RWPE1 (cell line): Measurements from ENCODE around the gene CFAP221.

Experiments
- CTCF ChIA-PET: fragments of 350-600 bp; sonication (Branson Sonifier 250); formaldehyde crosslinking; extraction: SDS; loops from one replicate; lab custom pipeline; 2021; lab: Yijun Ruan, JAX
- POLR2A ChIA-PET: fragments of 400-600 bp; formaldehyde crosslinking; extraction: SDS; loops from one replicate; lab custom pipeline; 2020; ENCODE audit warnings: antibody characterized with exemption; ENCODE audit not compliant: low non-redundant PET; lab: Yijun Ruan, JAX
- DNase-seq: peaks from one replicate; pipeline ENCODE4 v3.0.0; 2012; ENCODE audit warnings: low spot score
- H3K27ac ChIP-seq: fragments of 450-650 bp; 2 replicates; pipeline ENCODE4 v1.5.1; 2017
- CTCF ChIP-seq: fragments of 450-650 bp; conservative IDR thresholded peaks from 2 replicates; pipeline ENCODE4 v1.5.1; 2017; ENCODE audit warnings: low read depth, mild to moderate bottlenecking

Gene CFAP221

DNA sequence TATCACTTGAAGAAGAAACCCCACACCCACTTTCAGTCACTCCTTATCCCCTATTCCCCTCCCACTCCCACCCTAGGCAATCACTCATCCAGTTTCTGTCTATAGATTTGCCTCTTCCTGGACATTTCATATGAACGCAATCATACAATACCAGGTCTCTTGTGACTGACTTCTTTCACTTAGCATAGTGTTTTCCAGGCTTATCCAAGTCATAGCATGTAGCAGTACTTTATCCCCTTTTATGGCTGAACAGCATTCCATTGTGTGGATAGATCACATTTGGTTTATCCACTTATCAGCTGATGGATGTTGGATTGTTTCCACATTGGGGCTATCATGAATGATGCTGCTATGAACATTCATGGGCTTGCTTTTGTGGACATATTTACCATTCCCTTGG is 6.6 kb downstream of the CFAP221 start:
- no peak for DNase-seq
- ChIA-PET CTCF (no interaction called here), POLR2A (no interaction called here)
- TF ChIP-seq CTCF, result no peak
- H3K27ac ChIP-seq, result no peak overlapping the region

DNA sequence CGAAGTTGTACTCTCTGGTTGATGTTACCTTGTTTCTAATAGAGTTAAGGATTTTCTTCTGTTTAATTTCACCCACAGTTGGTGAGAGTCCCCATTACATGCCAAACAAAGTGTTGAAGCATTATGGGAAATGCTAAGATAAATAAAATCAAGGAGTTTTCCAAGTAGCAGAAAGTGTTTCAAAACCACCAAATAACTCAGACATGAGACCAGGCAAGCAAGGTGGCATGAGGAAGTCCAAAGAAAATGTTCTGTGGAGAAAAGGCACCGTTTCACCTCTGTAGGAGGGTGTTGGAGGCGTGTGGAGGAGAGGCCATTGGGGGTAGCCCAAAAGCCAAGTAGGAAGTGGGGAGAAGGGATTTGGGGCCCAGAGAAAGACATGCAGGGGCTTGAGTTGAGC is 8.7 kb downstream of the CFAP221 start:
- no peak overlapping the region for H3K27ac ChIP-seq
- TF ChIP-seq CTCF, result no peak
- DNase-seq, result no peak
- POLR2A ChIA-PET, result no interaction called here
- CTCF ChIA-PET, result no interaction called here

DNA sequence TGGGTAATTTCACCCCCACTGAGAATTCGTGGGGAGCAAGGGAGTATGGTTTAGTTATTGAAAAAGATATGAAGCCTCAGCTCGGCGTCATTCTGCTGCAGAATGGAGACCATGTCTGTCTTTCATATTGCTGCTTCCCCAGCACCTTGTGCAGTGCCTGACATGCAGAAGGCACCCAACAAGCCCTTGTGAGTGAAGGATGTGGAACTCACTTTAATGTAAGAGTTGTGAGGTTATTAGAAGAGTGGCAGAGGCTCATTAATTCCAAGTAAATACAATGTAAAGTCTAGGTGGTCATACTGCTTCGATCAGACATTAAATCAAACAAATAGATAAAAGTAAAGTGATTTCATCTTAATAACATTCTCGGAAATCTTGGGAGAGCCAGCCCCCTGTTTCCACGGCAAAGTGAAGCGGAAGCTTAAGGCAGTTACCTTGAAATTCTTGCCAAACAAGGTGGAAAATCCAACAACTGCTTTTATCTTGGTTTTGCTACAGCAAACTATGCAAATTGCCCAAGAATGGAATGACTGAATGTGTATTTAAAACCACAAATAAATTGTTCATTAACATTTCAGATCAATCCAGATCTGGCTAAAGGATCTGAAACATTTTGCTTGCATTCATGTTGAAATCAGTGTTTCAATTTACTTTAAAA is 9.6 kb downstream of the CFAP221 start:
- ChIA-PET POLR2A (no interaction called here), CTCF (no interaction called here)
- no peak for TF ChIP-seq CTCF
- no peak overlapping the region for H3K27ac ChIP-seq
- DNase-seq, result no peak

GRCh38 chr2:119565481-119565880 is 21.2 kb downstream of the CFAP221 start:
- TF ChIP-seq CTCF, result no peak
- H3K27ac ChIP-seq, result no peak overlapping the region
- no peak for DNase-seq
- CTCF ChIA-PET, result no interaction called here
- POLR2A ChIA-PET, result no interaction called here

DNA sequence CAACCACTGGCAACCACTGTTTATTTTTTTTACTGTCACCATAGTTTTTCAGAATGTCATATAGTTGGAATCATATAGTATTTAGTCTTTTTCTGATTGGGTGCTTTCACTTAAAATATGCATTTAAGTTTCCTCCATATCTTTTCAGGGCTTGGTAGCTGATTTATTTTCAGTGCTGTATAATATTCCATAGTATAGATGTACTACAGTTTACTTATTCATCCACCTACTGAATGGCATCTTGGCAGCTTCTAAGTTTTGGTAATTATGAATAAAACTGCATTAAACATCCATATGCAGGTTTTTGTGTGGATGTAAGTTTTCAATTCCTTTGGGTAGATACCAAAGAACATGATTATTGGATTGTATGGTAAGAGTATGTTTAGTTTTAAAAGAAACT is 23.0 kb downstream of the CFAP221 start:
- no peak for TF ChIP-seq CTCF
- no peak for DNase-seq
- CTCF ChIA-PET, result no interaction called here
- POLR2A ChIA-PET, result no interaction called here
- no peak overlapping the region for H3K27ac ChIP-seq

DNA sequence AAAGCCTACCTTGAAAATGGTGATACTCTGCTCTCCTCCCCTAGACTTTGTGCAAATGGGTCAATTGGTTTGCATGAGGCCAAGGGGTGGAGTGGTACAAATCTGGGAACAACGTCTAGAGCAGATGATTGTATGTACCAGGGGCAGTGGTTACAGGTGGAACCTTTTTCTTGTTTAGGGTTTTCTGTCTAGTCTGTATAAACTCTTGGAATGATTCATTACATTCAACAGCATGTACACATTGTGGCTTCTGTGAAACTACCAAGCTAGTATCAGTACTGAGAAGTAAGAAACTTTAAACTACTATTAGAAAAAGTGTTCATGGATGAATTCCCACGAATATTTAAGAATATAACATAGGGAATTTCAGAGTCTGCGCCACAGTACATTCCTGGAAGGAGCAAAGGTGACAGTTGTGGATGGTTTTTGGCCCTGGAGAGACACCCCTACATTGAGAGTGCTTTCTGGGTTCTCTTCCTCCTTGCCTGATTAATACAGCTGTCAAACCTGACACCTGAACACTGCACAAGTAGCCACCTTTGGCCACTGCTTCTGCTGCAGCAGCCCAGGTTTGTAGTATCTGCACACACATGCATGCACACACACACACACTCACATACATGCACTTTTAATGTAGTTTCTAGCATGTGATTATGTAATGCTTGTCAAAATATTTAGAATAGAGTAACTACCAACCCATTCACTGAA is 30.0 kb downstream of the CFAP221 start:
- ChIA-PET POLR2A (no interaction called here), CTCF (no interaction called here)
- no peak overlapping the region for H3K27ac ChIP-seq
- no peak for TF ChIP-seq CTCF
- no peak for DNase-seq
